ENCODE measurements around the gene RTN1.

RTN1 gene, protein sequence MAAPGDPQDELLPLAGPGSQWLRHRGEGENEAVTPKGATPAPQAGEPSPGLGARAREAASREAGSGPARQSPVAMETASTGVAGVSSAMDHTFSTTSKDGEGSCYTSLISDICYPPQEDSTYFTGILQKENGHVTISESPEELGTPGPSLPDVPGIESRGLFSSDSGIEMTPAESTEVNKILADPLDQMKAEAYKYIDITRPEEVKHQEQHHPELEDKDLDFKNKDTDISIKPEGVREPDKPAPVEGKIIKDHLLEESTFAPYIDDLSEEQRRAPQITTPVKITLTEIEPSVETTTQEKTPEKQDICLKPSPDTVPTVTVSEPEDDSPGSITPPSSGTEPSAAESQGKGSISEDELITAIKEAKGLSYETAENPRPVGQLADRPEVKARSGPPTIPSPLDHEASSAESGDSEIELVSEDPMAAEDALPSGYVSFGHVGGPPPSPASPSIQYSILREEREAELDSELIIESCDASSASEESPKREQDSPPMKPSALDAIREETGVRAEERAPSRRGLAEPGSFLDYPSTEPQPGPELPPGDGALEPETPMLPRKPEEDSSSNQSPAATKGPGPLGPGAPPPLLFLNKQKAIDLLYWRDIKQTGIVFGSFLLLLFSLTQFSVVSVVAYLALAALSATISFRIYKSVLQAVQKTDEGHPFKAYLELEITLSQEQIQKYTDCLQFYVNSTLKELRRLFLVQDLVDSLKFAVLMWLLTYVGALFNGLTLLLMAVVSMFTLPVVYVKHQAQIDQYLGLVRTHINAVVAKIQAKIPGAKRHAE

DNA sequence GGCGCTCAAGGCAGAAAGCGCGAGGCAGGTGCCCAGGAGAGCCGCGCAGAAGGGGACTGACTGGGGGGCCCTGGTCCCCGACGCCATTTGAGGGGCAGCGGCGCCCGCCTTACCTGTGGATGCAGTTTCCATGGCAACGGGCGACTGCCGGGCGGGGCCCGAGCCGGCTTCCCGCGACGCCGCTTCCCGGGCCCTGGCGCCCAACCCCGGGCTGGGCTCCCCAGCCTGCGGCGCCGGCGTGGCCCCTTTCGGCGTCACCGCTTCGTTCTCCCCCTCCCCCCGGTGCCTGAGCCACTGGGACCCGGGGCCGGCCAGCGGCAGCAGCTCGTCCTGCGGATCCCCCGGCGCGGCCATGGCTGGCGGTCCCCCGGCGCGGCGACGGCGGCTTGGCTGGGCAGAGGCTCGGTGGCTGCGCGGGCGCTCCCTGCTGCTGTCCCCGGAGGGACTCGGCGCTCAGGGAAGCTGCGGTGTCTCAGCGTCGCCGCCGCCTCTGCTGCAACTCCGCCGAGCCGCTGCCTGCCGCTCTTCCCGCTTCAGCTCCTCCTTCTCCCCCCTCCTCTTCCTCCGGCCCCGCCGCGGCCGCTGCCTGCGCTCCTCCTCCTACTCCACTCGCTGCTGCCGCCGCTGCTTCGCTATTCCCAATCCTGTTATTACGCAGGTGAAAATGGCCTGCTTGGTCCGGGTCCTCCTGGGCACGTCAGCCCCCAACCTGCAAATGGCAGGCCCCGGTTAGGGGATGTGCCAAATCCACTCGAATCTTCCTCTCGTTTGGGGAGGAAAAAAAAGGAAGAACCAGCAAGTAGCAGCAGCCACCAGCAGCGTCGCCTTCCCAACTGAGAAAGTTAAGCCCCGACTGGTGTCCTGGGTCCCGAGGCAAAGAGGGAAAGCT is at the start of gene RTN1:
RTN1 (minus strand) TSS at position 500 of the 889 bp plus-strand sequence; CDS start at position 354, 146 bp downstream.
- no peak for DNase-seq (ENCODE audit: low read depth in 1 of 2, low spot score in 1 of 2)

DNA sequence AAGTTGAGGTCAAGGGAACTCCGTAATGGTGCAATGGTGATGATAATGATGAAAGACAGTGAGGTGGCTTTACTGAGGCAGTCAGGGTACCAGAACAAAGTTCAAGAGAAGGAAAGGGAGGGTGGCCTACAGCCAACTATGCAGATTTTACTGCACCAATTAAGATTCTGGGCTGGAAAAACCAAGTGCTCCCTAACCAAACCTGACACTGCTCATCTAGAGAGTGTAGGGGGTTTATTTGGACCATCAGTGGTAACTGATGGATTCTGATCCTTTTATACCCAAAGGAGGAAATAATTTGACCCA is 49.8 kb upstream of the RTN1 start:
- no peak for DNase-seq (ENCODE audit: low read depth in 1 of 2, low spot score in 1 of 2)

DNA sequence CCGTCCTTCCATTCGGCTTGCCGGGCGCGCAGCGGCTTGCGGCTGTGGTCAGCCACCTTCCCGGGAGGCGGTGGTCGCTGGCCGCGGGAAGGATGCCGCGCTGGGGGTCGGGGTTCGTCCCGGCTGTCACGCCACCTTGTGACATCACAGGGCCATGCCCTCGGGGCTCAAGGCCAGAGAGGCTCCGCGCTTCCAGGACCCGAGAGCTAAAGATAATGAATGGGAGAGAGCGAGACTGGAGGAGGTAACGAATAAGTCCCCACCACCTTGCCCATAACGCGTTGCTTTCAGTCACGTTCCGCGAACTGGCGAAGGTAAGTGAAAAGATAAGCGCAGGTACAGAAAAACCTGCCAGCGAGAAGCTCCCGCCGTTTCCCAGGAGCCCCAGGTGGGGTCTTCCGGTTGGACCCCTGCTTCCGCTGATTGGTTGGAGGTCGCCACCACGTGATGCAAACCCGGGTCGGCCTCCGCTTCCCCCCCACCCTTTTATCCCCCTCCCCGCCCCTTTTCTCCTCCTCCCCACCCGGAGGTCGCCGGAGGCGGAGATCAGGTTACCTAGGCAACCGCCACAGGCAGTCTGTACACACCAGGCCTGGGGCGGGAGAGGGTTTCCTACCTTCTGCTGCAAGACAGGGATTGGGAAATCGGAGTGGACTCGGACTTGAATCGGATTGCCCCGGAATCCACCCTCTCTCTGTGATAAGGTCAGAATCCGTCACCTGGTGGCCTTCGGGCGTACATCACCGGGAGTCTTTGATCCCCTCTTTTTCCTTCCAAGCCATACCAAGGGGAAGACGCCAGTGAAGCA is 49.2 kb upstream of the RTN1 start, which contains the start of gene LRRC9:
LRRC9 (plus strand) TSS at position 575 of the 808 bp plus-strand sequence.
- DNase-seq (ENCODE audit: low read depth in 1 of 2, low spot score in 1 of 2): no peak

DNA sequence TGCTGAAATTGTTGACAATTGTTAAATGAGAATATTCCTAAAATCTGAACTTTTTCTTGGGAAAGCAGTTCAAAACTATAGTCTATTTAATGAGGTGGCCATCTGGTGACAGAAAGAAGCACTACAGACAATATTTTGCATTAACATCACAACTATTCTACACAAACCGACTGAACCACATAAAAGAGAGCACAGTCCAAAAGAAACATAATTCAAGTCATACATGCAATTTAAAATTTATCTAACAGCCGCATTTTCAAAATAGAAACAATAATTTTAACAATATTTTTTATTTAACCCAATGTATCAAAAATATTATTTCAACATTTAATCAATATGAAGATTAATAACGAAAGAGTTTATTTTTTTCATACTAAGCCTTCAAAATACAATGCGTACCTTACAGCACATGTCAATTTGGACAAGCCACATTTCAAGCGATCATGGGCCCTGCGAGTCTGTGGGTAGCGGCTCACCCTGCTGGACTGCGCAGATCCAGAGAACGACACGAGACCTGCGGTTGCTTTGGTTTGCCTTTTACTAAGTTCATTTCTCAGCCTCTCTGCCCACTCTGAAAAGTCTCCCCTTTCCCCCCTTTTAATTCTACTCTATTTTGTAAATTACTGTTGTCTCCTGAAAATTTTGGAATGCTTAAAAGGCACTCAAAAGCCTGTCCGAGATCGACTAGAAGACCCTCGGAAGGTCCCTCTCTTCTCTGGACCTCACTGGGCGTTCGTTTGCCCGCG is 48.4 kb upstream of the RTN1 start:
- DNase-seq (ENCODE audit: low read depth in 1 of 2, low spot score in 1 of 2): no peak

DNA sequence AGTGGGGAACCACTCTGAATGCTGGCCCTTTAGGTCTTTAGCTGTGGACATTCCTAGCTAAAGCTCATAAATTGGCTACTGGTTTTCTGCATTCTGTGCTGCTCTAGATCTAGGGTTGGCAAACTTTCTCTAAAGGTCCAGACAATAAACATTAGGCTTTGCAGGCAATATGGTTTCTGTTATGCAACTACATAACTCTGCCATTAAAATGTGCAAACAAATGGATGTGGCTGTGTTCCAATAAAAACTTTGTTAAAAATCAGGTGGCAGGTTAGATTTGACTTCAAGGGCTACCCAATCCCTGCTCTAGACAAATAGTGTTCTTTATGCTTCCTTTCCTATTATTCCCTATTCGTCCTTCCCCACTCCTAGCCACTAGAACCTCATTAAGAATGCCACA is 42.6 kb upstream of the RTN1 start:
- DNase-seq (ENCODE audit: low read depth in 1 of 2, low spot score in 1 of 2): no peak

DNA sequence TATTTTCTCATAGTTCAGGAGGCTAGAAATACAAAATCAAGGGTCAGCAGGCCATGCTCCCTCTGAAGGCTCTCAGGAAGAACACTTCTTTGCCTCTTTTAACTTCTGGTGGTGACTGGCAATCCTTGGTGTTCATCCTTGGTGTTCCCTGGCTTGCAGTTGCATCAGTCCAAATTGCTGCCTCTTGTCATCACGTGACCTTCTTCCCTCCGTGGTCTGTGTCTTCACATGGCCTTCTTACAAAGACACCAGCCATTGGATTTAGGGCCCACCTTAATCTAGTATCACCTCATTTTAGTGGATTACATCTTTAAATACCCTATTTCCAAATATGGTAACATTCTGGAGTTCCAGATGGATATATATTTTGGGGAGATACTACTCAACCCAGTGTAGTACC is 41.9 kb upstream of the RTN1 start:
- DNase-seq (ENCODE audit: low read depth in 1 of 2, low spot score in 1 of 2): no peak

DNA sequence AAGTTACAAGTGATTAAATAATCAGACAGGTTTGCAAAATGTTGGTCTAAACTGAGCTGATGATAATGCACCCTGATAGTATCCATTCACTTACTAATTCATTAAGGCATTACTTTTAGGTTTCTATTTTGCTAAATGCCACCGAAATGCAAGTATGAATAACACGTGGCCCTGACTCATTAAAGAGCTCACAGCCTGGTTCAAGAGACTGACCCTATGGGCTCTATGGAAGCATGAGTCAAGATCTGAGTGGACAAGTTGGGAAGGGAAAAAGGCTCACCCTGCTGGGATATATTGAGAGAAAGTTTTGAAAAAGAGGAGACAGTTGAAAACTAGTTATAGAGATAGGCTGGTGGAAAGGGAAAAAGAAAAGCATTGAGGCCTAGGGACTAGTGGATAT is 34.6 kb upstream of the RTN1 start:
- no peak for DNase-seq (ENCODE audit: low read depth in 1 of 2, low spot score in 1 of 2)

DNA sequence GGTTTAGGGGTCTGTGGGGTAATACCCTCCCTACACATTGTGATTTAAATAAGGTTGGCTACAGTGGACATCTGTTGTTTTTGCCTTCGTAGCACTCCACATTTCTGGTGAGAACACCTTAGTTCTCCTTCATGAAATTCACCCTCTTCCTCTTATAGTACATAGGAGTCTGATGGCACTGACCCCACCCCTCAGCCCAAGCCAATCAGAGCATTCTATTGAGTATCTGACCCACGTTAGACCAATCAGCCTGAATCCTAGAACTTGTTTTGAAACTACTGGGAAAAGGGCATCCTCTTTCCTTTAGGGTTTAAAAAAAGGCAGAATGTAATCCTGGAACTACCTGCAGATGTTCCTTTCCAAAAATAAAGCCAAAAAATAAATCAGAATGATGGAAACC is 33.6 kb upstream of the RTN1 start:
- DNase-seq (ENCODE audit: low read depth in 1 of 2, low spot score in 1 of 2): no peak

DNA sequence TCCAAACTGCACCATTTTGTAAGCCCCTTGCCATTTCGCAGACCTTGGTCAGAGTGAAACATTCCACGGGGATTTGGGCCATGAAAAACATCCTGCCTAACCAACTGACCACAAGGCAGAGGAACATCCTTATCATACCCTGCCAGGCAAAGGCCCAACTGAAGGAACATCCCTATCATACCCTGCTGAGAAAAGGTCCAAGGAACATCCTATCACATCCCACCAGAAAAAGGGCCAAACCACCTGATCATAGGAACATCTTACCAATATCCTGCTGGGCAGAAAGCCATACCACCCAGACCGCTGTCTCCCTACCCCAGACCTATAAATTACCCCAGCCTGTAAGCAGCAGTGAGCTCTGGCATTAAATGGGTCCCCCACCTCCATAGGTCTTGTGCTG is 30.0 kb upstream of the RTN1 start:
- DNase-seq (ENCODE audit: low read depth in 1 of 2, low spot score in 1 of 2): no peak

DNA sequence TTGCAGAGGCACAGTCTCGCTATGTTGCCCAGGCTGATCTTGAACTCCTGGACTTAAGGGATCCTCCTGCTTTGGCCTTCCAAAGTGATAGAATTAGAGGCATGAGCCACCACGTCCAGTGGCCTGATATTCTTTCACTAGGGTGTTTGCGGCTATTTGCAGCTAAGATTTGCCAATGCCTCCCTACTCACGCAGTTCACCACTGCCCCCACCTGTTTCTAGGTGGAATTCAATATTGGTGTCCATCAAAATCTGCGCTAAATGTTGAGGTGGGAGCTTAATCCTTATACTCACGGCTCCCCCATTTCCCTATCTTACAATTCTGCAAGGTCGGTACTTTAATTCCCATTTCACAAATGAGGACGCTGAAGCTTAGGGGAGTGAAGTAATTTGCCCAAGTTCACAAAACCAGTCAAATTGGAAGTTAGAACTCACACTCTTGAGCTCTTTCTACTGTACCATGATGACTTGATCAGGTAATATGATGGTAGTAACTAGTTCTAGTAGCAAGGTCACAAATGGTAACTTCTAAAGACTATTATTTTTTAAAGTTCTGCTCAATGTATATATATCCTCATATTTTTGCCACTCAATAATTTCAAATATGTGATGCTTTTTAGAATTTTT is 27.3 kb upstream of the RTN1 start:
- DNase-seq (ENCODE audit: low read depth in 1 of 2, low spot score in 1 of 2): no peak

DNA sequence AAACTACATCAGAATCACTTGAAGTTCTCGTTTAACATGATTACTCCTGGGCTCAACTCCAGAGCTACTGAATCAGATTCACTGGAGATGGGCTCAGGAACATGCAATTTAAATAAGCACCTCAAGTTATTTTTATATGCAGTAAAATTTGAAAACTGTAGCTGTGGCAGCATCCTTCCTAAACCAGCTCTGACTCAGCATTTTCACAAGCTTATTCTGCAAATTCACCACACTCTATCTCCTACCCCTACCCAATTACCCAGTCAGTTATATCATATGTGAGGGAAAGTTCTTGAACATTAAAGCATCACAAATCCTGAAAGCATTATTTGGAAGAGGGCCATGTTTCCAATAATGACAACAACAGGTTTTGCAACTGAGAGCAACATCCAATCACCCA is 25.1 kb upstream of the RTN1 start:
- no peak for DNase-seq (ENCODE audit: low read depth in 1 of 2, low spot score in 1 of 2)

DNA sequence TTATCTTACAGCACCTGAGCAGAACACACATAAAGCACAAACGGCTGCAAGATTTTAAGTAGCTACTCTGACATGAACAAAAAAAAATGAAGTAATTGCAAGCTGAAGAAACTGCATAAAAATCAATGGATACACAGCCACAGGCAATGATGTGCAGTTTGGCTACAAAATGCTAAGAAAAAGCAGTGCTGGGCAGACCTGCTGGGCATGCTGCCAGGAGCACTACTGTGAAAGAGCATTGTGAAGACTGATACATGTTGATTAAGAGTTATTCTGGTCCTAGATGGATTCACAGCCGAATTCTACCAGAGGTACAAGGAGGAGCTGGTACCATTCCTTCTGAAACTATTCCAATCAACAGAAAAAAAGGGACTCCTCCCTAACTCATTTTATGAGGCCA is 20.1 kb upstream of the RTN1 start:
- DNase-seq (ENCODE audit: low read depth in 1 of 2, low spot score in 1 of 2): no peak

DNA sequence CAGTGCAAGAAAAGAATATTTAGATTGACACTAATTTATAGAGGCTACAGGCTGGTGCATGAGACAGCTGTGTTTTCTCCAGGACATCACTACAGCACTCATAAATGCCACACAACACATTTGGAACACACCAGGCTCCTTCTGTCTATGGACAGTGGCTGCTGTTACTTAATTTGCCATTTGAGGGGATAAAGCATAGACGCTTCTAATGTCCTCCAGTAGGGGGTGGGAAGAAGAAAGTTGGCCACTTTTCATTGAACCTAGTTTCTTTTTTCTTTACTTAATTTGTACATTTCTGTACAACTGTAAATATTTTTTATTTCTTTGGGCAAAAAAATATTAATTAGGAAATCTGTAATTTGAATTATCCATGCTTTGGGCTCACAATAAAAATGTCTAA is 12.4 kb upstream of the RTN1 start:
- DNase-seq (ENCODE audit: low read depth in 1 of 2, low spot score in 1 of 2): no peak

DNA sequence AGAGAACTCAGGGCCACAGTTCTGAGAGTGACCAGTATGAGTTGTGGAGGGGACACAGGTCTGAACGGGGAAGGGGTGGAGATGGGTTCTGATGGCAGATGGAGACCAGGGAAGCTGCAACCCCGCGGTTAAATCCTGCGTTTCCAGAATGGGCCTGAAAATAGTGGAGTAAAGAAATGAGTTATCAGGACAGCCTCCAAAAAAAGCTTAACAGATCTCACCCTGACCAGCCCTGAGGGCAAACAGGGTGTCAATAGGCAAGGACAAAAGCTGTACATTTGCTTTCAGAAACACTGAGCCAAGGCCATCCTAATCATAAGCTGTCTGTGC is 555 bp upstream of the RTN1 start:
- no peak for DNase-seq (ENCODE audit: low read depth in 1 of 2, low spot score in 1 of 2)

DNA sequence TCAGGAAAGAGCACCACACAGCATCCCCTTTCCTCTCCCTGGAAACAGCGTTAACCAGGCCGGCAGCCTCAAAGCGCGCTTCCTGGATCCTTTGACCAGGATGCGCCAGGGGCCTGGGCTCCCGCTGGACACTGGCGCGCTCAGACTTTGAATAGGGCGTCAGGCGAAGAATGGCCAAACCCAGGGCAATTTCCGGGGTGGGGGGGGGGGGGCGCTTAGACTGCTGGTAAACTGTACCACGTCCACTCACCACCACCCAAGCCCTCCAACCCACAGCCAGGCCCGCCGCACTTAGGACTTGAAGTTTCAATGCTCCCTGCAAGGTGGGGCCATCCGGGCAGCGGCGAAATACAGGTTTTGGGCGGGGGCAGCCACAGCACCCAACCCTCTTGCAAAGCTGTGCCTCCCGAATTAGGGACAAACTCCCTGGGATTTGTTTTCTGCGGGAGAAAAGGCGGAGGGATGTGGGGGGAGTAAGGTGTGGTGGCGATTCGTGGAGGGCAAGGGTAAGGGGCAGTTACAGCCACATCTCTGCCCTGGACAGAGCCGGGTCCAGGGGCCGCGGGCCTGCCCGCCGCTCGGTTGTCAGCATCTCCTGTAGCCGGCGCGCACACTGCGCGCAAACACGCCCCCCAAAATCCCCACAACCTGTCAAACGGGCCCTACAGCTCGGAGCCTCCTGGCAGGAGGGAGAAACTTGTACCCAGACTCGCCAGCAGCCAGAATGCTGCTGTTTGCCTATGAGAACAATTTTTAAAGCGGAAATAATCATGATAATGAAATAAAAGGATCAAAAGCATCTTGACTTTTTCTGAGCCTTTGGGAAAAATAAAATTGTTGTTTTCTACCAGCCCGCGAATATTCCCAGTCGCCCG is 958 bp downstream of the RTN1 start:
- no peak for DNase-seq (ENCODE audit: low read depth in 1 of 2, low spot score in 1 of 2)

DNA sequence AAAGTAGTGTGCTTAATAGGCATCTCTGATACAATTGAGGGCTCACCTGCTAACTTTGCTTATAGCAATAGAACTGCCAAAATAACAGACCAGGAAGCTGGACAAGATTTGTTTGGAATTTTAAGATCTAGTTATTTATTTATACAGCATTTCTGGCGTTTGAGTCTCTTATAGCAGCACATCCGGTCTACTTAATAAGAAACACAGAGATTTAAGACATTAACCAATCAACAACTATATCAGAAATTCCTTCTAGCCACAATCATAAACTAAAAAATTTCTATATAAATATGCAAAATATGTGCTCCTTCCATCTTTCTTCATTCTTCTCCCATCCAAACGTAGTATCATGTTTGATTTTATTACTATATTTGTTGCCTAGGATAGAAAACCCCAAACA is 2.6 kb downstream of the RTN1 start:
- DNase-seq (ENCODE audit: low read depth in 1 of 2, low spot score in 1 of 2): no peak

DNA sequence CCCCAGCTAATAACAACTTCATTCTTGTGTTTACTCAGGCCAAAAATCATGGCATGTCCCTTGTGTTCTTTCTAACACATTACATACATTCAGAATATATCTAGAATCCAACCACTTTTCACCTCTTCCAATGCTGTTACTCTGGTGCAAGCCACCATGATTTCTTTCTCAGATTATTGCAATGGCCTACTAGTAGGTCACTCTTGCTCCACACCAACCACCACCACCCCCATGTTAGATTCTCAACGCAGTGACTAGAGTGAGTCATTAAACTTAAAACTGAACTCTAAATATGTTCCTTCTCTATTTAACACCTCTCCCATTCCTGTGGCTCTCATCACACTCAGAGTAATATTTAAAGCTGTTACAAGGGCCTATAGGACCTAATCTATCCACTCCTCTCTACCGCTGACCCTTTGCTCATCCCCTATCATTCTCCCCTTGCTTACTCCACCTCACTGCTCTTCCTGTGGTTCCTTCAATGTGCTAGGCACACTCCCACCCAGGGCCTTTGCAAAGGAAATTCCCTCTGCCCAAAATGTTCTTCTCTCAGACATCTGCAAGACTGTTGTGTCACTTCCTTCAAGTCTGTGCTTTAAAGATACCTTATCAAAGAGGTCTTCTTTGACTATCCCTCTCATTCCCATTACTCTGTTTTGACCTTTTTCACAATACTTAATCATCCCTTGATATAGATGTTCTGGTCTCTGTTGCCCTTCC is 6.6 kb downstream of the RTN1 start:
- no peak for DNase-seq (ENCODE audit: low read depth in 1 of 2, low spot score in 1 of 2)

DNA sequence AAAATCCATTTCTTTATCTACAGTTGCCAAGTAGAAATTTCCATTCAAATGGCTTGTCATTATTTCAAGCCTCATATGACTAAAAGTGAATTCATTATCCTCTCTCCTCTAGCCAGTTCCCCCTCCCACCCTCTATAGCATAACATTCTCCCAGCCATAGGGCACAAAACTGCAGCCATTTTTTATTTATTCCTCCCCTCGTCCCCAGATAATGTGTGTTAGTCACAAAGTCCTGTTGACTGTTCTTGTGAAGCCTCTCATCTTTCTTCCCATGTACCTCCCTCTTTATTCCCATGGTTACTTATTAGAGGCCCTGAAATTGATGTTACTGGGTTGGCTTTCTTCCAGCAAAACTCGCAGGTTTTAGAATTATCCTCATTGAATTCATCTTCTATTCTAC is 13.2 kb downstream of the RTN1 start:
- DNase-seq (ENCODE audit: low read depth in 1 of 2, low spot score in 1 of 2): no peak

Measured in stimulated activated CD4-positive, alpha-beta T cell treated with anti-CD3 and anti-CD28 coated beads, Interleukin-15, amount 100 ng/mL, for 1 hour (primary cell).